ENCODE measurements around the gene PITPNC1. TPM values are rescaled to one million over a fixed set of nuclear protein-coding genes. Genes with fewer than 3 reads are reported as not detected.
A peak's percentile ranks its signal among the peaks of the same experiment; 100 is the strongest.

The PITPNC1 gene
- total and polyA plus RNA-seq, 2 of the 13 experiments (the other 11 are each of a cell fraction or from before 2014, with no cell fraction given), result 4.1 to 5.7 TPM

GRCh38 chr17:67377488-67378453 lies 690 bp downstream of the PITPNC1 start (continued):
- TF ChIP-seq ZNF768 (CRISPR knock-in tag; IDR thresholded peaks at IDR 0.05) (no peak), RNF2 (conservative IDR thresholded peaks at IDR 0.05; ENCODE audit: low read depth) (peak; percentile 32; the same call in 1 of the 2 replicates), ETV6 (CRISPR knock-in tag; conservative IDR thresholded peaks at IDR 0.05) (no peak), SNAPC4 (CRISPR knock-in tag; IDR thresholded peaks at IDR 0.05) (0 out of 2 replicates have a peak, but pooled peaks have one; percentile 6), ZNF383 (CRISPR knock-in tag; IDR thresholded peaks at IDR 0.05; ENCODE audit: borderline replicate concordance) (no peak), FOXA3 (CRISPR knock-in tag; IDR thresholded peaks at IDR 0.05) (no peak), JDP2 (CRISPR knock-in tag; IDR thresholded peaks at IDR 0.05; ENCODE audit: borderline replicate concordance) (no peak), HNRNPLL (IDR thresholded peaks at IDR 0.05; ENCODE audit: low read depth, low read length, poor library complexity, severe bottlenecking) (peak; percentile 13), ZNF543 (CRISPR knock-in tag; IDR thresholded peaks at IDR 0.05) (peak; percentile 47; the same call in 1 of the 2 replicates), CTCF (CRISPR knock-in tag; IDR thresholded peaks at IDR 0.05) (peak; percentile 56), MXD3 (CRISPR knock-in tag; IDR thresholded peaks at IDR 0.05) (peak; percentile 49; the same call in 1 of the 2 replicates), ZNF770 (CRISPR knock-in tag; IDR thresholded peaks at IDR 0.05) (peak; percentile 27; the same call in 1 of the 2 replicates), RAD21 (CRISPR knock-in tag; IDR thresholded peaks at IDR 0.05) (peak; percentile 15; the same call in 1 of the 2 replicates), DMAP1 (CRISPR knock-in tag; IDR thresholded peaks at IDR 0.05) (peak; percentile 20; the same call in 1 of the 2 replicates), TAF1 (CRISPR knock-in tag; IDR thresholded peaks at IDR 0.05) (0 out of 2 replicates have a peak, but pooled peaks have one; percentile 6), CSRNP1 (CRISPR knock-in tag; IDR thresholded peaks at IDR 0.05) (no peak)
